ENCODE data around the gene FBXL17.

Gene FBXL17

GRCh38 chr5:108387758-108388157 lies 5.9 kb upstream of the FBXL17 start (continued):
- TF ChIP-seq, protein P1, sequence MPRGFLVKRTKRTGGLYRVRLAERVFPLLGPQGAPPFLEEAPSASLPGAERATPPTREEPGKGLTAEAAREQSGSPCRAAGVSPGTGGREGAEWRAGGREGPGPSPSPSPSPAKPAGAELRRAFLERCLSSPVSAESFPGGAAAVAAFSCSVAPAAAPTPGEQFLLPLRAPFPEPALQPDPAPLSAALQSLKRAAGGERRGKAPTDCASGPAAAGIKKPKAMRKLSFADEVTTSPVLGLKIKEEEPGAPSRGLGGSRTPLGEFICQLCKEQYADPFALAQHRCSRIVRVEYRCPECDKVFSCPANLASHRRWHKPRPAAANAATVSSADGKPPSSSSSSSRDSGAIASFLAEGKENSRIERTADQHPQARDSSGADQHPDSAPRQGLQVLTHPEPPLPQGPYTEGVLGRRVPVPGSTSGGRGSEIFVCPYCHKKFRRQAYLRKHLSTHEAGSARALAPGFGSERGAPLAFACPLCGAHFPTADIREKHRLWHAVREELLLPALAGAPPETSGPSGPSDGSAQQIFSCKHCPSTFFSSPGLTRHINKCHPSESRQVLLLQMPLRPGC (tag by site-specific recombination; IDR thresholded peaks at IDR 0.05) = no peak

- Histone ChIP-seq H3K27ac (ENCODE audit: extremely low read depth, low read depth, low read length) (no peak overlapping the region), H3K4me3 (ENCODE audit: low read depth, low read length) (no peak overlapping the region), H3K4me1 (ENCODE audit: control insufficient read depth, insufficient read depth, low read length) (no peaks in the 10 kb centered on the region), H3K36me3 (ENCODE audit: control insufficient read depth in 2 of 2, insufficient read depth in 1 of 2, low read length in 2 of 2) (no peaks in the 10 kb centered on the region), H3K9me3 (ENCODE audit: control insufficient read depth, insufficient read depth, low read depth, low read length) (no peaks in the 10 kb centered on the region)
- TF ChIP-seq, protein P2, sequence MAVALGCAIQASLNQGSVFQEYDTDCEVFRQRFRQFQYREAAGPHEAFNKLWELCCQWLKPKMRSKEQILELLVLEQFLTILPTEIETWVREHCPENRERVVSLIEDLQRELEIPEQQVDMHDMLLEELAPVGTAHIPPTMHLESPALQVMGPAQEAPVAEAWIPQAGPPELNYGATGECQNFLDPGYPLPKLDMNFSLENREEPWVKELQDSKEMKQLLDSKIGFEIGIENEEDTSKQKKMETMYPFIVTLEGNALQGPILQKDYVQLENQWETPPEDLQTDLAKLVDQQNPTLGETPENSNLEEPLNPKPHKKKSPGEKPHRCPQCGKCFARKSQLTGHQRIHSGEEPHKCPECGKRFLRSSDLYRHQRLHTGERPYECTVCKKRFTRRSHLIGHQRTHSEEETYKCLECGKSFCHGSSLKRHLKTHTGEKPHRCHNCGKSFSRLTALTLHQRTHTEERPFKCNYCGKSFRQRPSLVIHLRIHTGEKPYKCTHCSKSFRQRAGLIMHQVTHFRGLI (tag by site-specific recombination; IDR thresholded peaks at IDR 0.05) = no peak
- no peak for TF ChIP-seq BCL6B (tag by site-specific recombination; IDR thresholded peaks at IDR 0.05)
- no peak for TF ChIP-seq ZNF266 (tag by site-specific recombination; IDR thresholded peaks at IDR 0.05; ENCODE audit: low read depth)
- no peak for TF ChIP-seq TRIM28 (IDR thresholded peaks at IDR 0.05; ENCODE audit: borderline replicate concordance, low read length)
- no peak for TF ChIP-seq ZNF514 (tag by site-specific recombination; IDR thresholded peaks at IDR 0.05)
- ChIA-PET POLR2A (no interaction called here), CTCF (no interaction called here)
Measured at GRCh38 chr5:108386345-108387061, 4.6 kb upstream of the FBXL17 start.

DNA sequence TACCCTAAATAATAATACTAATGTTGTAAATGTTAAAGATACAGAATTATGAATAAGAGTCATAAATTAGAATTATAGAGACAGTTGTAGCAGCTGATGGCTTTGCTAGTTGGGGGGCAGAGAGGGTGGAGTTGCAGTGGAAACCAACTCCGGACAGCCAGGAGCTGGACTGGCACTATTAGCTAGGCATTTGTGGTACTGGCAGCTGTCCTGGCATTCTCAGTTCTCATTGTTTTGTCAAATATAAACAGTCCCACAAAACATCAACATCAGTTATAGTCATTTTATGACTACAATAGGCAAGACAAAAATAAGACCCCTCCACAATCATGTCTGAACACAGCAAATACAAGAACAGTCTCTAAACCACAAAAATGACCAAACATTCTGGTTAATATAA lies 2.8 kb upstream of the FBXL17 start:
- no peak for TF ChIP-seq ZNF350 (tag by site-specific recombination; IDR thresholded peaks at IDR 0.05)
- no peak for TF ChIP-seq ZNF184 (tag by site-specific recombination; IDR thresholded peaks at IDR 0.05)
- TF ChIP-seq ZNF23 (tag by site-specific recombination; IDR thresholded peaks at IDR 0.05; ENCODE audit: borderline replicate concordance) = no peak
- Histone ChIP-seq H3K36me3 (ENCODE audit: control insufficient read depth in 2 of 2, insufficient read depth in 1 of 2, low read length in 2 of 2) (no peaks in the 10 kb centered on the region), H3K4me1 (ENCODE audit: control insufficient read depth, insufficient read depth, low read length) (no peaks in the 10 kb centered on the region), H3K4me3 (ENCODE audit: low read depth, low read length) (no peak overlapping the region), H3K9me3 (ENCODE audit: control insufficient read depth, insufficient read depth, low read depth, low read length) (no peaks in the 10 kb centered on the region), H3K27ac (ENCODE audit: extremely low read depth, low read depth, low read length) (no peak overlapping the region)
- CTCF ChIA-PET = interaction anchor here (0.6 kb wide), 1 partner anchor 13 kb away, joined by 3 read pairs; no protein-coding TSS in a partner anchor
- POLR2A ChIA-PET = no interaction called here

DNA sequence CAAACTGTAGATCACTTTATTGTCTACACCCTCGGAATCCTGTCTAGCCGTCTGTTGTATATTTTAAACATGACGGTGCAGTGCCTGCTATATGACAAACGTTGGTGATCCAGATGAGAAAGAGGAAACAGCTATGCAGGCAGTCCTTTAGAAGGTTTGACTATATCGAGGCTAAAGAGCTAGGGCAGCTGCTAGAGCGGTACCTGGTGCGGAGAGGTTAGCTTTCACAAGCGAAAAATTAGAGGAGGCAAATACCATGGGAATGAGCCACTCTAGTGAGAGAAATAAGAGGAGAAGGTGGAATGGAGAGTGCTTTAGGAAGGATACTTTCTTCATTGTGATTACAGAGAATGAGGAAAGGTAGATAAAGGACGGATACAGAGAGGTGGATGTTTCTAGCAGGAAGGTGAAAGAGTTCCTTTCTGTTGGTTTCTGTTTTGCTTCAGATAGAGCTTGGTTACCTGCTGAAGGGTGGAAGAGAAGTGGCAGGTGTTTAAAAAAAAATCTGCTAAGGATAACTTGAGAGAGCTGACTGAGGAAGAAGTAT lies 959 bp upstream of the FBXL17 start:
- ChIA-PET POLR2A (interaction anchor here (0.6 to 1.1 kb wide), 4 partner anchors 37 to 319 kb away, joined by 3 to 4 read pairs (median 3); no protein-coding TSS in a partner anchor), CTCF (interaction anchor here (0.5 to 1.0 kb wide), 2 partner anchors 123 to 1138 kb away, joined by 3 to 4 read pairs; no protein-coding TSS in a partner anchor)
- peak overlapping the region; percentile 95 for H3K27ac ChIP-seq (ENCODE audit: extremely low read depth, low read depth, low read length)
- H3K4me1 ChIP-seq (ENCODE audit: control insufficient read depth, insufficient read depth, low read length) = peaks cover 5% of the 10 kb centered on the region; the same call in 1 of the 2 replicates
- no peaks in the 10 kb centered on the region for H3K36me3 ChIP-seq (ENCODE audit: control insufficient read depth in 2 of 2, insufficient read depth in 1 of 2, low read length in 2 of 2)
- TF ChIP-seq SALL2 (tag by site-specific recombination; IDR thresholded peaks at IDR 0.05; ENCODE audit: borderline replicate concordance) (no peak), PRDM1 (tag by site-specific recombination; IDR thresholded peaks at IDR 0.05) (peak; percentile 89)
- no peaks in the 10 kb centered on the region for H3K9me3 ChIP-seq (ENCODE audit: control insufficient read depth, insufficient read depth, low read depth, low read length)
- H3K4me3 ChIP-seq (ENCODE audit: low read depth, low read length) = peak overlapping the region; percentile 64
